NOMO-1 treated with DMSO at 0.1 percent for 48 hours (cell line): ENCODE measurements around the gene SUSD4.

Source experiments
- DNase-seq: peaks from one replicate; lab custom pipeline; 2025; ENCODE audit not compliant: unreplicated experiment; lab: John Stamatoyannopoulos, UW

Gene SUSD4

DNA sequence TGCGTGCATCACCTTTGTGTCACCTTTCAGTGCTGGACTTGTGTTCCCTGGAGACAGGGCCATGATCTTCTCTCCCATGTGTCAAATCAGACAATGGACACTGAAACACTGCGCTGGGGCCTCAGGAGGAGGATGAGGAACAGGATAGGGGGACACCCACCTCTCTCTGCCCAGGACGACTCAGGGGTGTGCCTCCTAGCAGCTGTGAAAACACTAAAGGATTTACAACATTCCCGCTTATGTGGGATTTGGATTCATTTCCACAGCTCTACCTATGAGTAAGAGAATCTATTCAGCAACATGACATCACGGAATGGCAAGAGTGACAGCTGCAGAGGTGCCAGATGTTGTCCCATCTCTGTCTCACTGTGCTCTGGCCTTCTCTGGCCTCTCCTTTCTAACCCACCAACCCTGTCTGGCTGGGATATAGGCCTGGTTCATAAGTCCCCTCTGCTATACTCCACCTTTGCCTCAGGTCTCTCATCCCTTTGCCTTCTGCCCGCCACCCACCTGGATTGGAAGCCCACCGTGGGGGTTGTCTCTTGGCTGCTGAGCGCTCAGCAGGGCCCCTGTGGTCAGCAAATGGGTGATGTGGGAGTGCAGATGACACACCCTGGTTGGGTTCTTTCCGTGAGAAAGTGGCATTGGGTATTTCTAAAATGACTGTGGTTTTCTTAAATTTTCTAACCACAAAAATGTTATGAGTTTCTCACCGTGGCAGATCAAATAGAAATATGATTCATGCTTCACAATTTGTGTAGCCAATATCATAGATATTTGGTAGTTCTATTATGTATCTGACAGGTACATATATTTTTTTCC lies 173.9 kb downstream of the SUSD4 start:
- peak; percentile 59 for DNase-seq

DNA sequence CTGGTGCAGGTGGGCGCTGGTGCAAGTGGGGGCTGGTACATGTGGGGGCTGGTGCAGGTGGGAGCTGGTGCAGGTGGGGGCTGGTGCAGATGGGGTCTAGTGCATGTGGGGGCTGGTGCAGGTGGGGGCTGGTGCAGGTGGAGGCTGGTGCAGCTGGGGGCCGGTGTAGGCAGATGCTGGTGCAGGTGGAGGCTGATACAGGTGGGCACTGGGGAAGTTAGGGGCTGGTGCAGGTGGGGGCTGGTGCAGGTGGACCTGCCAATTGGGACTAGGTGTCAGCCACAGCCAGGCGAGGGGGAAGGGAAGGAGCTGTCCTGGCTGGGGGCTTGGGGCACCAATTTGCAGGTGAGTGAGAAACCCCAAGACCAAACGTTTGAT lies 174.5 kb downstream of the SUSD4 start:
- DNase-seq: no peak

DNA sequence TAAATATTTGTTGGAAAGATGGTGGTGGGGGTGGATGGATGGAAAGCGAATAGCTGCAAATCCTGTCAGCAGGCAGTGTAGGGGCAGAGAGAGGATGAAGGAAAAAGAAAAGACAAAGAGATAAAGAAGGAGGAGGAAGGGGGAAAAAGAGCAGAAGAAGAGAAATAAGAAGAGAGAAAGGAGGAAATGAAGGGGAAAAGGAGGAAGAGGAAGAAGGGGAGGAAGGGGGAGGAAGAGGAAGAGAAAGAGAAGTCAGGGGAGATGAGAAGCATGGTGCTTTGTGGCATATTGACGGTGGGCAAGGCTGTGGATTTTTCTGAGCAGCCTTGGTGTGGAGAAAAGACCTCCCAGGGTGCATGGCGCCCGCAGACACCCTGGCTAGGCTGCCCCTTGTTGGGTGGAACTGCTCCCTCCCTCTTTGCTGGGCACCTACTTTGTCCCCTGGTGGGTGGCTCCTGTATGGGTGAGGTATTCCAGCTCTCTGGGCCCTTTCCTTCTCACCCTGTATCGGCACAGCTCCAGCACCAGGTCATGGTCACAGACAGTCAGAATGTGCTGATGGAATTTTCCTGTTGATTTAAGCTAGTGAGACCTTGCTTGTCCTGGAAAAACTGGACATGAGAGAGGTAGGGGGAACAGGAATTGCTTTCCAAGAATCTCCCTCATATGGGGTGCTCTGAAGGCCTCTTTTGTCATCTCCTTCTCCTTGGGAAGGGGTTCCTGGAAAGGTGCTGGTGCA lies 175.2 kb downstream of the SUSD4 start:
- no peak for DNase-seq

DNA sequence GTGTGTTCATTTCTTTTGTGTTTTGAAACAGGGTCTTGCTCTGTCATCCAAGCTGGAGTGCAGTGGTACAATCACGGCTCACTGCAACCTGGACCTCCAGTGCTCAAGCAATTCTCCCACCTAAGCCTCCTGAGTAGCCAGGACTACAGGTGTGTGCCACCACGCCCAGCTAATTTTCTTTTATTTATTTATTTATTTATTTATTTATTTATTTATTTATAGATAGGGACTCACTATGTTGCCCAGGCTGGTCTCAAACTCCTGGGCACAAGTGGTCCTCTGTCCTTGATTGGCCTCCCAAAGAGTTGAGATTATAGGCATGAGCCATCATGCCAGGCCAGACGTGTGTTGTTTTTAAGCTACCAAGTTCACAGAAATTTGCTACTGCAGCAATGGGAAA lies 177.2 kb downstream of the SUSD4 start:
- no peak for DNase-seq

DNA sequence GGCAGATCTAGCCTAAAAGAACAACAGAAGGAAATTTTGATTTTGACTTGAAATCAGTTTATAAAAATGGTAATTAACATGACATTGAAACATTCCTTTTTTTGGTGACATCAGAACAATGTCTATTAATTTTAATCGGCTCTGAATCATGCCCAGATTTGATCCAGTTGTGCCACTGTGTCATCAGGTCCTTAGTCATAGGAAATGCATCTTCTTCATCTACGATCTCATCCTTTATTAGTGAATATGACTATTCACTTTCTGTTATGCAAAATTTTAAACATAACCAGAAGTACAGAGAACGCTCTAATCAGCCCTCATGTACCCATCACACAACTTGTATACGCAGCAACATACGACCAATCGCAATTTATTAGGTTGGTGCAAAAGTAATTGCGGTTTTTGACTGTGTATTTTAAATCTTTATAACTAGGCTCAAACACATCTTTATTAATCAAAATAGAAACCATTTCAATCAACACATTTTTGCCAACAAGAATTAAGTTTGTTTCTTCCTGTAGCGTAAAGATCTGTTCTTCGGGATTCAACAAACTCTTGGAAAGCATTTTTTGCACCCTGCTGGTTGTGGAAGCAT lies 180.6 kb downstream of the SUSD4 start:
- DNase-seq: no peak

DNA sequence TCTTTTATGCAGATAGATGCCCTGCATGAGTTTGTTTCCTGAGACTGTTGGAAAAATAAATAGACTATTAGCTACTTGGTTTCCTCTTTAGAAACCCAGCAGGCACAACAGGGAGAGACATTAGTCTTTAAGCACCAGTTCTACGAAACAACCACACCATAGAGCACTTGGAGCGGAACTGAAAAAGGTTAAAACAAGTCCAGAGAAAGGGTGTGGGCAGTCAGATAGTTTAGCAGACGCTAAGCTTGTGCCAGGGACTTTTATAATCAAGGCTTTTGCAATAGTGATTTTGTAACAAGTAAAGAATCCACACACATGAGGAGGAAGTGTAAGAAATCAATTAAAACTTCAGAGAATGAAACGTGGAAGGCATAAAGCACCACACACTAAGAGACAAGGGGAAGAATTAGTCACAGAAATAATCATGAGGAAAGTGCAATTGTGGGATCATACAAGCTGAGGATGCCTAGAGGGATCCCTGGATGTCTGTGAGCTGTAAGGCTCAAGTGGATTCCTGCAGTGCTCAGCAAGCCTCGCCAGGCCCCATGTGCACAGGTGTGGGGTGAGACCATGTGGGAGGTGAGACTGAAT lies 183.2 kb downstream of the SUSD4 start:
- peak; percentile 98 for DNase-seq

DNA sequence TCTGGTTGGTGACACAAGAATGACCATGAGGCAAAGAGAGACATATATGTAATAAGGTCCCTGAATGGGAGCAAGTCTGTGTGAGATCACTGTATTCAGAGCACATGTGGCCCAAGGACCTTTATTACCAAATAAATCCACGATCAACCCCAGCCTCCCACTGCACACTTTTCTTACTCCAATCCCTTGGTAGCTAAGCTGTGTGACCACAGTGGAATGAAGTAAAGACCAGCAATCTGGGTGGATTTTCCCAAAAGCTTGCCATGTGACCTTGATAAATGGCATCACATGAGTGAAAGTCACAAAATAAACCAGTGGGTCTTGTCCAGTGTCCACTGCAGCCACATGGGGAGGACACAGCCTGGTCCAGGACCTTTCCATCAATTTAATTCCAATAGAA lies 184.2 kb downstream of the SUSD4 start:
- DNase-seq: no peak

DNA sequence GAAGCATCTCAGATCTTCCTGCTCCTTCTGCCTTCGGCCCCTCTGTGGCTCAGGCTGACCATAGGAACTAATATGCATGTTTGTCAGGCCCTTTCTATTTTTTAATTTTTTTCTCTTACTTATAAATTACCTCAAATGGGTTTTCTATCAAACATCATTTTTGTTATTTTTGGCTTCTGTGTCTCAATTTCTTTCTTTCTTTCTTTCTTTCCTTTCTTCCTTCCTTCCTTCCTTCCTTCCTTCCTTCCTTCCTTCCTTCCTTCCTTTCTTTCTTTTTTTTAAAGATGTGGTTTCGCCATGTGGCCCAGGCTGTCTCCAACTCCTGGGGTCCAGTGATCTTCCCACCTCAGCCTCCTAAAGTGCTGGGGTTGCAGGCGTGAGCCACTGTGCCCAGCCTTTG lies 184.7 kb downstream of the SUSD4 start:
- no peak for DNase-seq

DNA sequence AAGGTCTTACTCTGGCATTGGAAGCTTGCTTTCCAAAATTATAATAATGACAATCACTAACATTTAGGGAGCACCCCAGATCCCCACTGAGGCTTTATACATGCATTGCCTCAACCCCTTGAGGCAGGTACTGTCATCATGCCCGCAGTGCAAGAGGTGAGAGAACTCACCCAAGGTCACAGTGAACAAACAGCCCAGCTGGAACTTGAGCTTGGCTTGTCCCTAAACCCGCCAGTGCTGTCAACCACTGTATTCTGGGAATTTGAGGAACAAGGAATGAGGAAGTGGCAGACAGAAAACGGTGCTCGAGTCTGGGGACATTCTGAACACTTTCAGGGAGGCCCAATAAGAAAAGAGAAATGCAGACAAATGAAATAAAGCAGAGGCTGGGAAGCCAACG lies 186.3 kb downstream of the SUSD4 start:
- DNase-seq: peak; percentile 40

DNA sequence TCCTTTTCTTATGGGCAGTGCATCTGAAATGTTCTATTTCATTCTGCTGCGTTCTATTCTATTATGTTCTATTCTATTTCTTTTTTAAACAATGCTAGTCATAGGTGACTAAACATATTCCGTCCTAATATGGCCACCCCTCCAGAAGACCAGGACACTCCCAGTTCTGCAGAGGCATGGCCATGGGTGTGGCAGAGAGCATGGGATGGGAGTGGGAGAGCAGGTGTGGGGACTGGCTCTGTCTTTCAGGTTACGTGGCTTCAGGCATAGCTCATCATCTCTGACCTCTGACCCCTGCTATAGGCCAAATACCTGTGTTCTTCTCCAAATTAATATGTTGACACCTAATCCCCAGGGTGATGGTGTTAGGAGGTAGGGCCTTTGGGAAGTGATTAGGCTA lies 187.5 kb downstream of the SUSD4 start:
- no peak for DNase-seq

DNA sequence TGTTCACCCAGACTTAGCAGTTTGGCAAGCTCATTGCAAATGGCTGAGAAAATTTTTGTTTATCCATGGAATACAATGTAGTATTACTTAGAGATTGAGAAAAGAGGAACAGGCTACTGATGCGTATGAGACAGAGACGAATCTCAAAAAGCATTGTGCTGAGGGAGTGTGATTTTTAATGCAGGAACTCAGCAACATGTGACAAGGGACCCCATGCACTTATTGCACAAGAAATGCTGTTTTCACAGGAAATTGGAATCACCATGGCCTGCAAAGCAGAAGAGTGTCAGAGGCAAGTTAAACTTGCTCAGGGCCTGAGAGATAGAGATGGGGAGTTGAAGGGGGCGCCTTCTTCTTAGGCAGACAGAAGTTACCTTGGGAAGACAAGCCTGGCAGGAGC lies 188.3 kb downstream of the SUSD4 start:
- DNase-seq: peak; percentile 89

DNA sequence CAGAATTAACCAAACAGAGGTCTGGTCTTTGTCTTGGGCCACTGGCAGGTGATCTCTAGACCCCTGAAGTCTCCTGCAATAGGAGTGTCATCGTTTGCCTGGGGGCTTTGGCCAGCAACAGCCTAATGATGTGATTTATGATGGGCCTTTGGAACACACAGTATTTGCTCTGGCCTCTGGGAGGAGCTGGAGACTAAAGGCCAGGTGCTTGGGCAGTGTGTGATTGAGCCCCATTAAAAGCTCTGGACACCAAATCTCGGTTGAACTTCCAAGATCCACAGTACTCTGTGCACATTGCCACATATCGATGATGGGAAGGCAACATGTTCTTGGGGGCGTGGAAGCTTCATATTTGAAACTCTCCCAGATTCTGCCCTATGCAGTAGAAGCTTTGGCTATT lies 188.9 kb downstream of the SUSD4 start:
- no peak for DNase-seq
